OCI-LY1 (cell line): ENCODE results near the gene CTCF.
A peak's percentile ranks its signal among the peaks of the same experiment; 100 is the strongest.

Source experiments
- H2AFZ ChIP-seq: fragments of 200-600 bp; sonication (generic), shearing (Covaris generic); 2 replicates; pipeline ENCODE4 v1.6.0; 2014; ENCODE audit warnings: antibody characterized with exemption, mild to moderate bottlenecking, low read length
- H3F3A ChIP-seq: fragments of 200-600 bp; sonication (generic), shearing (Covaris generic); 2 replicates; pipeline ENCODE4 v1.6.0; 2014; ENCODE audit warnings: mild to moderate bottlenecking, antibody characterized with exemption, low read length, moderate library complexity; ENCODE audit not compliant: insufficient read depth
- H3K27ac ChIP-seq: fragments of 200-600 bp; sonication (generic); 2 replicates; pipeline ENCODE4 v1.5.1; 2014; ENCODE audit warnings: low read length, mixed run types, mild to moderate bottlenecking, low read depth; ENCODE audit not compliant: poor library complexity, severe bottlenecking
- H3K27me3 ChIP-seq: fragments of 200-600 bp; sonication (generic); 2 replicates; pipeline ENCODE4 v1.6.0; 2014; ENCODE audit warnings: antibody characterized with exemption, mild to moderate bottlenecking, low read length, moderate library complexity; ENCODE audit not compliant: insufficient read depth
- H3K36me3 ChIP-seq: fragments of 200-600 bp; sonication (generic); 2 replicates; pipeline ENCODE4 v1.6.1; 2014; ENCODE audit warnings: mild to moderate bottlenecking, antibody characterized with exemption, low read length, moderate library complexity, mixed read lengths; ENCODE audit not compliant: insufficient read depth
- H3K4me1 ChIP-seq: fragments of 200-600 bp; sonication (generic); 2 replicates; pipeline ENCODE4 v1.5.1; 2014; ENCODE audit warnings: mild to moderate bottlenecking, low read length, moderate library complexity; ENCODE audit not compliant: insufficient read depth, severe bottlenecking
- H3K4me2 ChIP-seq: fragments of 200-600 bp; sonication (generic), shearing (Covaris generic); 2 replicates; pipeline ENCODE4 v1.6.1; 2014; ENCODE audit warnings: low read length
- H3K4me3 ChIP-seq: fragments of 200-600 bp; sonication (generic); 2 replicates; pipeline ENCODE4 v1.5.1; 2014; ENCODE audit warnings: low read length, low read depth, mild to moderate bottlenecking, mixed read lengths; ENCODE audit not compliant: poor library complexity, severe bottlenecking
- H3K79me2 ChIP-seq: fragments of 200-600 bp; shearing (Covaris generic); 2 replicates; pipeline ENCODE4 v1.6.1; 2016; ENCODE audit warnings: mixed run types, low read length, mixed read lengths; ENCODE audit not compliant: insufficient read depth
- H3K9ac ChIP-seq: fragments of 200-600 bp; sonication (generic), shearing (Covaris generic); 2 replicates; pipeline ENCODE4 v1.6.1; 2014; ENCODE audit warnings: mild to moderate bottlenecking, low read length, mixed read lengths
- H3K9me2 ChIP-seq: fragments of 200-600 bp; sonication (generic), shearing (Covaris generic); 2 replicates; pipeline ENCODE4 v1.6.1; 2014; ENCODE audit warnings: low read depth, mild to moderate bottlenecking, low read length, mixed read lengths
- H3K9me3 ChIP-seq: fragments of 200-600 bp; shearing (Covaris generic); 2 replicates; pipeline ENCODE4 v1.6.1; 2014; ENCODE audit warnings: low read length, mixed read lengths
- H4K20me1 ChIP-seq: fragments of 200-600 bp; sonication (generic), shearing (Covaris generic); 2 replicates; pipeline ENCODE4 v1.6.0; 2016; ENCODE audit warnings: mild to moderate bottlenecking, low read length; ENCODE audit not compliant: insufficient read depth
- EZH2 ChIP-seq: fragments of 200-600 bp; sonication (generic), shearing (Covaris generic); IDR thresholded peaks from 2 replicates; pipeline ENCODE4 v1.8.0; 2017; ENCODE audit warnings: borderline replicate concordance, mixed run types, mild to moderate bottlenecking, antibody characterized with exemption, low read length, moderate library complexity, mixed read lengths
- TF ChIP-seq, protein P1 (sequence below): fragments of 200-600 bp; sonication (generic), shearing (Covaris generic); IDR thresholded peaks from 2 replicates; pipeline ENCODE4 v1.5.1; 2017; ENCODE audit warnings: mild to moderate bottlenecking, antibody characterized with exemption, low read length, moderate library complexity, mixed read lengths

The CTCF gene

DNA sequence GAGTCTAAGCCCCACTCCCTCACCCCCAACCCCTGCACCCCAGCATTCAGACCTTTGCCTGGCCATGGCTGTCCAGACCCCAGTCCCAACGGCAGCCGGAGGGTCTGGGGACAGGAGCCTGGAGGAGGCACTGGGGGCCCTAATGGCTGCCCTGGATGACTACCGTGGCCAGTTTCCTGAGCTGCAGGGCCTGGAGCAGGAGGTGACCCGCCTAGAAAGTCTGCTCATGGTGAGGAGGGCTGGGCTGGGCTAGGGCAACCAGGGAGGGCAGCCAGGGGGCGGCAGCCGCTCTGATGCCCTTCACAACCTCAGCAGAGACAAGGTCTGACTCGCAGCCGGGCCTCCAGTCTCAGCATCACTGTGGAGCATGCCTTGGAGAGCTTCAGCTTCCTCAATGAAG is 19.3 kb upstream of the CTCF start:
- Histone ChIP-seq H3K27ac (peak overlapping the region; percentile 5), H3K27me3 (no peaks in the 10 kb centered on the region; the same call in 1 of the 2 replicates), H3K9me3 (no peaks in the 10 kb centered on the region), H3F3A (no peaks in the 10 kb centered on the region), H3K36me3 (no peaks in the 10 kb centered on the region; the same call in 1 of the 2 replicates), H3K4me3 (no peak overlapping the region), H3K4me2 (no peak overlapping the region), H4K20me1 (no peaks in the 10 kb centered on the region), H2AFZ (no peak overlapping the region), H3K79me2 (no peaks in the 10 kb centered on the region), H3K9me2 (no peaks in the 10 kb centered on the region), H3K4me1 (peaks cover 48% of the 10 kb centered on the region), H3K9ac (no peak overlapping the region)
- no peak for TF ChIP-seq EZH2
- TF ChIP-seq, protein P1, sequence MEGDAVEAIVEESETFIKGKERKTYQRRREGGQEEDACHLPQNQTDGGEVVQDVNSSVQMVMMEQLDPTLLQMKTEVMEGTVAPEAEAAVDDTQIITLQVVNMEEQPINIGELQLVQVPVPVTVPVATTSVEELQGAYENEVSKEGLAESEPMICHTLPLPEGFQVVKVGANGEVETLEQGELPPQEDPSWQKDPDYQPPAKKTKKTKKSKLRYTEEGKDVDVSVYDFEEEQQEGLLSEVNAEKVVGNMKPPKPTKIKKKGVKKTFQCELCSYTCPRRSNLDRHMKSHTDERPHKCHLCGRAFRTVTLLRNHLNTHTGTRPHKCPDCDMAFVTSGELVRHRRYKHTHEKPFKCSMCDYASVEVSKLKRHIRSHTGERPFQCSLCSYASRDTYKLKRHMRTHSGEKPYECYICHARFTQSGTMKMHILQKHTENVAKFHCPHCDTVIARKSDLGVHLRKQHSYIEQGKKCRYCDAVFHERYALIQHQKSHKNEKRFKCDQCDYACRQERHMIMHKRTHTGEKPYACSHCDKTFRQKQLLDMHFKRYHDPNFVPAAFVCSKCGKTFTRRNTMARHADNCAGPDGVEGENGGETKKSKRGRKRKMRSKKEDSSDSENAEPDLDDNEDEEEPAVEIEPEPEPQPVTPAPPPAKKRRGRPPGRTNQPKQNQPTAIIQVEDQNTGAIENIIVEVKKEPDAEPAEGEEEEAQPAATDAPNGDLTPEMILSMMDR, result no peak

DNA sequence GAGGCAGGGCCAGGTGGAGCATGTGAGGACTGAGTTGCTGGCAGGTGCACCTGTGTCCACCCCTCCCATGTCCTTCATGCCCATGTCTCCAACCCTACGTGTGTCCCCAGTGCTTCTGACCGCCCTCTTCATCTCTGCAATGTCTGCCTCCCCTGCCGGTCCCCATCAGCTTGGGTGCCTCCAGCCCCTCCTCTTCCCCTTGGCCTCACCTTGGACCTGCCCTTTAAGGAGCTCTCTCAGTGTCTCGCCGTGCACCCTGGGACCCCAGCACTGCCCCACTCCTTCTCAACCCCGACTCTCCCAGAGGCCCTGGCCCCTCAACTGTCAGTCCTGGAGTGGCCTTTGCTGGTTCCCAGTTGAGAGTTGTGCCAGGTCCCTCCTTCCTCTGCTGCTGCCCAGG is 18.7 kb upstream of the CTCF start:
- Histone ChIP-seq H3K27ac (peak overlapping the region; percentile 97), H3K36me3 (no peaks in the 10 kb centered on the region; the same call in 1 of the 2 replicates), H3K4me3 (no peak overlapping the region), H3K9me3 (no peaks in the 10 kb centered on the region), H3K27me3 (no peaks in the 10 kb centered on the region; the same call in 1 of the 2 replicates), H3K4me1 (peaks cover 48% of the 10 kb centered on the region), H3K79me2 (no peaks in the 10 kb centered on the region), H3F3A (no peaks in the 10 kb centered on the region), H3K9me2 (no peaks in the 10 kb centered on the region), H4K20me1 (no peaks in the 10 kb centered on the region), H2AFZ (no peak overlapping the region), H3K4me2 (no peak overlapping the region), H3K9ac (no peak overlapping the region)
- TF ChIP-seq, protein P1, result no peak
- no peak for TF ChIP-seq EZH2

DNA sequence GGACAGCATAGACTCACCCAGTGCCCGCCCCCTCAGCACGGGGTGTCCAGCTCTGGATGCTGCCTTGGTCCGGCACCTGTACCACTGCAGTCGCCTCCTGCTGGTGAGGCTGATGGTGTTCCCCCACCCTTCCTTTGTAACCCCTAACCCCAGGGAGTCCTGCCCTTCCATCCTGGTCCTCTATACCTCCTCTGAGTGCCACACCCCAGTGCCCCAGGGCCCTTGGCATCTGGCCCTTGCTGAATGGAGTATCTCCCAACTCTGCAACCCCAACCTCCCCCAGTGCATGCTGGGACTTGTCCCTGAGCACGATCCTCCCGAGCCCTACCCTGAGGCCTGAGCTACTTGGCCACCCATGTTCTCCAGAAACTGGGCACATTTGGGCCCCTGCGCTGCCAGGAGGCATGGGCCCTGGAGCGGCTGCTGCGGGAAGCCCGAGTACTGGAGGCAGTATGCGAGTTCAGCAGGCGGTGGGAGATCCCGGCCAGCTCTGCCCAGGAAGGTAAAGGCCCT is 17.9 kb upstream of the CTCF start:
- H3K36me3 ChIP-seq, result peaks cover 2% of the 10 kb centered on the region; the same call in 1 of the 2 replicates

More for the DNA sequence above, 17.9 kb upstream of the CTCF start:
- Histone ChIP-seq H3K4me2 (peak overlapping the region; percentile 56; the same call in 1 of the 2 replicates), H3K9me3 (no peaks in the 10 kb centered on the region), H4K20me1 (no peaks in the 10 kb centered on the region), H3F3A (no peaks in the 10 kb centered on the region), H3K4me3 (no peak overlapping the region), H3K27ac (peak overlapping the region; percentile 97), H3K9me2 (no peaks in the 10 kb centered on the region), H2AFZ (no peak overlapping the region), H3K4me1 (peaks cover 55% of the 10 kb centered on the region), H3K27me3 (no peaks in the 10 kb centered on the region), H3K9ac (peak overlapping the region; percentile 39; the same call in 1 of the 2 replicates), H3K79me2 (no peaks in the 10 kb centered on the region)
- TF ChIP-seq, protein P1, result peak; percentile 57
- TF ChIP-seq EZH2, result no peak
